Right atrium auricular region (tissue), 2 donors: ENCODE measurements around the gene KCTD21. TPM values are rescaled to one million over a fixed set of nuclear protein-coding genes. Genes with fewer than 3 reads are reported as not detected.

Experiments
- DNase-seq: peaks from one replicate; pipeline ENCODE4 v3.0.0-alpha.2; 2019; ENCODE audit warnings: low spot score
- H3K27ac ChIP-seq, 2 donors: fragments of 200-600 bp; sonication (generic); 1 replicate in 1 of 2; 2 replicates in 1 of 2; pipeline ENCODE4 v1.5.1; 2016 to 2019
- H3K27me3 ChIP-seq, 2 donors: fragments of 200-600 bp; sonication (generic); one replicate each; pipeline versions ENCODE4 v1.5.1 to v1.6.0; 2017 to 2019
- H3K36me3 ChIP-seq: fragments of 200-600 bp; sonication (generic); one replicate; pipeline ENCODE4 v1.5.1; 2016
- H3K4me1 ChIP-seq, 2 donors: fragments of 200-600 bp; sonication (generic); one replicate each; pipeline versions ENCODE4 v1.5.1 to v1.6.0; 2017 to 2019
- H3K4me3 ChIP-seq, 2 donors: fragments of 200-600 bp; sonication (generic); 1 replicate in 1 of 2; 2 replicates in 1 of 2; pipeline ENCODE4 v1.5.1; 2017 to 2019; ENCODE audit warnings: mild to moderate bottlenecking in 1 of 2, moderate library complexity in 1 of 2
- H3K9me3 ChIP-seq, 2 donors: fragments of 200-600 bp; sonication (generic); one replicate each; pipeline ENCODE4 v1.5.1; 2019
- CTCF ChIP-seq, 2 donors: fragments of 200-600 bp; sonication (generic); IDR thresholded peaks; one replicate each; pipeline ENCODE4 v1.5.1; 2019; ENCODE audit warnings: antibody characterized with exemption in 2 of 2
- total RNA-seq, 2 donors: library from RNA; depleted of rRNA; stranded (reverse); fragments of >200 nt; gene quantifications; one replicate each; pipeline ENCODE4 v1.1.0, GENCODE V29; 2016

KCTD21 gene
- total RNA-seq, 2 donors from 2014 or later = 9.8 to 12.9 TPM

DNA sequence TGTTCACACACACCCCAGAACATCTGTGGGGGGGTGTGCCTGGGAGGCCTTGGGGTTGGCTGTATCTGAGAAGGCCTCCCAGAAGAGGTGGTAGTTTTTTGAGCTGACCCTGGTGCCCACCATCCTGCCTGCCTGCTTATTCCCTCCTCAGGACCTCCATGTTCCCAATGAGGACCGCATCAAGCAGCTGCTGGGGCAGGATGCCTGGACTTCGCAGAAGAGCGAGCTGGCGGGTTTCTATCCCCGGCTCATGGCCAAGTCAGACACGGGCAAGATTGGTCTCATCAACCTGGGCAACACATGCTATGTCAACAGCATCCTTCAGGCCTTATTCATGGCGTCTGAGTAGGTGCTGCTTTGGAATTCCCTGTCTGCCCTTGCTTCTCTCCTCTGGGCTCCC, 17.3 kb upstream of the KCTD21 start:
- Histone ChIP-seq H3K27me3 (no peaks in the 10 kb centered on the region), H3K27ac (no peak overlapping the region), H3K4me1 (peaks cover 0 to 17% of the 10 kb centered on the region in 2 donors), H3K36me3 (peaks cover 37% of the 10 kb centered on the region), H3K4me3 (no peak overlapping the region), H3K9me3 (no peaks in the 10 kb centered on the region)
- no peak for TF ChIP-seq CTCF (IDR thresholded peaks at IDR 0.05)
- no peak for DNase-seq

GRCh38 chr11:78205256-78205655, 16.8 kb upstream of the KCTD21 start:
- H3K9me3 ChIP-seq = no peaks in the 10 kb centered on the region
- TF ChIP-seq CTCF (IDR thresholded peaks at IDR 0.05) = no peak
- H3K4me3 ChIP-seq = no peak overlapping the region
- peaks cover 0 to 21% of the 10 kb centered on the region in 2 donors for H3K4me1 ChIP-seq
- peaks cover 37% of the 10 kb centered on the region for H3K36me3 ChIP-seq
- no peaks in the 10 kb centered on the region for H3K27me3 ChIP-seq
- DNase-seq = no peak
- H3K27ac ChIP-seq = no peak overlapping the region

- H3K36me3 ChIP-seq = peaks cover 39% of the 10 kb centered on the region
- no peak overlapping the region for H3K27ac ChIP-seq
- H3K4me3 ChIP-seq = no peak overlapping the region
- no peak for TF ChIP-seq CTCF (IDR thresholded peaks at IDR 0.05)
- H3K27me3 ChIP-seq = no peaks in the 10 kb centered on the region
- H3K4me1 ChIP-seq = peaks cover 0 to 15% of the 10 kb centered on the region in 2 donors
- DNase-seq = no peak
- H3K9me3 ChIP-seq = no peaks in the 10 kb centered on the region
These were observed 14.8 kb upstream of the KCTD21 start for GRCh38 chr11:78203184-78203583.

- peaks cover 41% of the 10 kb centered on the region for H3K36me3 ChIP-seq
- no peaks in the 10 kb centered on the region for H3K27me3 ChIP-seq
- no peaks in the 10 kb centered on the region for H3K9me3 ChIP-seq
- no peak overlapping the region for H3K4me3 ChIP-seq
- H3K4me1 ChIP-seq = peaks cover 0 to 11% of the 10 kb centered on the region in 2 donors
- no peak for TF ChIP-seq CTCF (IDR thresholded peaks at IDR 0.05)
- DNase-seq = no peak
- no peak overlapping the region for H3K27ac ChIP-seq
These were observed 14.3 kb upstream of the KCTD21 start for GRCh38 chr11:78202733-78203167.

DNA sequence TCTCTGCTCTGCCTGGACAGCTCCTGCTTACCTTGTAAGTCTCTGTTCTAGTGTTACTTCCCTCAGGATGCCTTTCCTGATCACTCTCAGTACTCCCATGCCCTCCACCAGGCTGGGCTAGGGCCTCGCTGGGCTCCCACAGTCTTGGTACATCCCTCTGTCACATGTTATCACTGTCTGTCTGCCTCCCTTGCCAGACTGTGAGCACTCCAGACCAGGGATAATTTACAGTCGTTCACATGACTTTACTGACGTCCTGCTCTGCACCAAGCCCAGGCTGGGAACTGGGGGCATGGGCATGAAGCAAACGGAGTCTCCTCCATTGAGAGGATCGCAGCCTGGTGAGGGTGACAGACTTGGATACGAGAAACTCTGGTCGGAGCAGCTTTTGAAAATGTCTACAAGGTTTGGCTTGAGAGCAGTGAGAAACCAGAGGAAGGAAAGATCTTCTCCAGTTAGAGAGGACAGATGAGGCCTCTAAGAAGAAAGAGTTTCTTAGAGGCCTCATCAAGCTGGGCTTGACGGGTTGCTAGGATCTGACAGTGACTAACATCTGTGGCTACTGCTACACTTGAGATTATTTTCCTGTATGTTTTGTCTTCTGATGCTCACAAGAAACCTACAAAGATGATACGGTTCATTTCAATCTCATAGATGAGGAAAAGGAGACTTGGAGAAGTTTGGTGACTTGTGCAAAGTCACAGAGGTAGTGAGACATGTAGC, 12.8 kb upstream of the KCTD21 start:
- no peak overlapping the region for H3K4me3 ChIP-seq
- H3K4me1 ChIP-seq = peaks cover 0 to 6% of the 10 kb centered on the region in 2 donors
- H3K27ac ChIP-seq = peak overlapping the region in 1 of 2 donors; percentile 50
- no peaks in the 10 kb centered on the region for H3K9me3 ChIP-seq
- DNase-seq = no peak
- no peak for TF ChIP-seq CTCF (IDR thresholded peaks at IDR 0.05)
- no peaks in the 10 kb centered on the region for H3K27me3 ChIP-seq
- H3K36me3 ChIP-seq = peaks cover 36% of the 10 kb centered on the region

- Histone ChIP-seq H3K27ac (peak overlapping the region in 1 of 2 donors; percentile 50), H3K36me3 (peaks cover 32% of the 10 kb centered on the region), H3K4me3 (no peak overlapping the region), H3K9me3 (no peaks in the 10 kb centered on the region), H3K27me3 (no peaks in the 10 kb centered on the region), H3K4me1 (peaks cover 0 to 12% of the 10 kb centered on the region in 2 donors)
- no peak for TF ChIP-seq CTCF (IDR thresholded peaks at IDR 0.05)
- DNase-seq = no peak
These were observed 12.1 kb upstream of the KCTD21 start for GRCh38 chr11:78200553-78200952.
